WTC11 (cell line): Measurements from ENCODE around the gene RNU2-1. TPM values are rescaled to one million over a fixed set of nuclear protein-coding genes. Genes with fewer than 3 reads are reported as not detected.

Experiments
- ATAC-seq: fragments of 200-7000 bp; cut with Tn5 transposase; 2 replicates; pipeline ENCODE4 v1.10.0; 2021; ENCODE audit warnings: mild to moderate bottlenecking, moderate library complexity
- CTCF ChIA-PET: fragments of 300-600 bp; sonication (Branson Sonifier 250); formaldehyde crosslinking; loops from one replicate; lab custom pipeline; 2021; ENCODE audit warnings: antibody characterized with exemption; lab: Charles Lee
- POLR2A ChIA-PET: fragments of 350-600 bp; sonication (Branson Sonifier 250); formaldehyde crosslinking; loops from one replicate; lab custom pipeline; 2021; ENCODE audit warnings: antibody characterized with exemption; lab: Charles Lee
- DNase-seq: peaks from one replicate; pipeline ENCODE4 v3.0.0; 2021; ENCODE audit warnings: low spot score
- H3K27ac Mint-ChIP-seq: 2 replicates; pipeline ENCODE4 v1.8.0; 2021; ENCODE audit warnings: mixed read lengths
- H3K27me3 Mint-ChIP-seq: 2 replicates; pipeline ENCODE4 v1.8.0; 2021; ENCODE audit warnings: low read depth, mild to moderate bottlenecking, moderate library complexity, mixed read lengths
- H3K36me3 Mint-ChIP-seq: 2 replicates; pipeline ENCODE4 v1.8.0; 2021; ENCODE audit warnings: mixed read lengths
- H3K4me1 Mint-ChIP-seq: 2 replicates; pipeline ENCODE4 v1.8.0; 2022; ENCODE audit warnings: mixed read lengths
- H3K4me3 Mint-ChIP-seq: 2 replicates; pipeline ENCODE4 v1.8.0; 2021; ENCODE audit warnings: mild to moderate bottlenecking, moderate library complexity, mixed read lengths
- H3K9me3 Mint-ChIP-seq: 2 replicates; pipeline ENCODE4 v1.8.0; 2021; ENCODE audit warnings: mixed read lengths
- CREM ChIP-seq: sonication (generic); formaldehyde crosslinking; IDR thresholded peaks from 2 replicates; pipeline ENCODE4 v1.8.1; 2022; ENCODE audit warnings: mild to moderate bottlenecking, missing genetic modification reagents, moderate library complexity
- ESRRA ChIP-seq: sonication (generic); formaldehyde crosslinking; IDR thresholded peaks from 2 replicates; pipeline ENCODE4 v1.8.1; 2022; ENCODE audit warnings: mild to moderate bottlenecking, missing genetic modification reagents, borderline replicate concordance
- ETV6 ChIP-seq: sonication (generic); formaldehyde crosslinking; IDR thresholded peaks from 2 replicates; pipeline ENCODE4 v1.8.1; 2022; ENCODE audit warnings: mild to moderate bottlenecking, missing genetic modification reagents
- GABPB1 ChIP-seq: sonication (generic); formaldehyde crosslinking; IDR thresholded peaks from 2 replicates; pipeline ENCODE4 v1.8.1; 2023; ENCODE audit warnings: mild to moderate bottlenecking, missing genetic modification reagents
- RORB ChIP-seq: fragments of 250-450 bp; sonication (Bioruptor Pico); IDR thresholded peaks from 2 replicates; pipeline ENCODE4 v1.9.0; 2021; ENCODE audit warnings: mild to moderate bottlenecking
- TCF7 ChIP-seq: sonication (generic); formaldehyde crosslinking; IDR thresholded peaks from 2 replicates; pipeline ENCODE4 v1.8.0; 2022; ENCODE audit warnings: mild to moderate bottlenecking, low read depth, missing genetic modification reagents, moderate library complexity
- ZBTB21 ChIP-seq: sonication (generic); formaldehyde crosslinking; IDR thresholded peaks from 2 replicates; pipeline ENCODE4 v1.8.1; 2023; ENCODE audit warnings: mild to moderate bottlenecking, missing genetic modification reagents, borderline replicate concordance
- ZNF138 ChIP-seq: sonication (generic); formaldehyde crosslinking; conservative IDR thresholded peaks from 2 replicates; pipeline ENCODE4 v1.8.1; 2022; ENCODE audit warnings: mild to moderate bottlenecking, moderate library complexity, missing genetic modification reagents
- ZNF263 ChIP-seq: sonication (generic); formaldehyde crosslinking; IDR thresholded peaks from 2 replicates; pipeline ENCODE4 v1.8.1; 2022; ENCODE audit warnings: low read depth, mild to moderate bottlenecking, moderate library complexity, missing genetic modification reagents
- ZNF416 ChIP-seq: fragments of 250-450 bp; sonication (Bioruptor Pico); IDR thresholded peaks from 2 replicates; pipeline ENCODE4 v1.9.0; 2021; ENCODE audit warnings: mild to moderate bottlenecking, inconsistent platforms
- total RNA-seq: library from RNA; stranded (reverse); gene quantifications from 3 replicates; pipeline ENCODE4 v1.2.3, GENCODE V29; 2021
- TF ChIP-seq, protein P1 (sequence below): sonication (generic); formaldehyde crosslinking; IDR thresholded peaks from 2 replicates; pipeline ENCODE4 v1.8.1; 2023; ENCODE audit warnings: mild to moderate bottlenecking, moderate library complexity, missing genetic modification reagents
- TF ChIP-seq, protein P2 (sequence below): fragments of 250-450 bp; sonication (Bioruptor Pico); IDR thresholded peaks from 2 replicates; pipeline ENCODE4 v1.9.0; 2021; ENCODE audit warnings: mild to moderate bottlenecking
- TF ChIP-seq, protein P3 (sequence below): sonication (generic); formaldehyde crosslinking; IDR thresholded peaks from 2 replicates; pipeline ENCODE4 v1.8.0; 2022; ENCODE audit warnings: mild to moderate bottlenecking, missing genetic modification reagents
- TF ChIP-seq, protein P4 (sequence below): sonication (generic); formaldehyde crosslinking; IDR thresholded peaks from 2 replicates; pipeline ENCODE4 v1.8.0; 2023; ENCODE audit warnings: missing genetic modification reagents, mild to moderate bottlenecking, borderline replicate concordance
- TF ChIP-seq, protein P5 (sequence below): fragments of 200-600 bp; IDR thresholded peaks from 2 replicates; pipeline ENCODE4 v1.8.0; 2022; ENCODE audit warnings: antibody characterized with exemption
- TF ChIP-seq, protein P6 (sequence below): sonication (generic); formaldehyde crosslinking; IDR thresholded peaks from 2 replicates; pipeline ENCODE4 v1.8.0; 2022; ENCODE audit warnings: mild to moderate bottlenecking, missing genetic modification reagents
- TF ChIP-seq, protein P7 (sequence below): sonication (generic); formaldehyde crosslinking; IDR thresholded peaks from 2 replicates; pipeline ENCODE4 v1.8.0; 2022; ENCODE audit warnings: missing genetic modification reagents
- TF ChIP-seq, protein P8 (sequence below): sonication (generic); formaldehyde crosslinking; IDR thresholded peaks from 2 replicates; pipeline ENCODE4 v1.8.1; 2022; ENCODE audit warnings: low read depth, missing genetic modification reagents, borderline replicate concordance

RNU2-1 gene
- total RNA-seq, 1 experiment from 2014 or later = 6,122 TPM

DNA sequence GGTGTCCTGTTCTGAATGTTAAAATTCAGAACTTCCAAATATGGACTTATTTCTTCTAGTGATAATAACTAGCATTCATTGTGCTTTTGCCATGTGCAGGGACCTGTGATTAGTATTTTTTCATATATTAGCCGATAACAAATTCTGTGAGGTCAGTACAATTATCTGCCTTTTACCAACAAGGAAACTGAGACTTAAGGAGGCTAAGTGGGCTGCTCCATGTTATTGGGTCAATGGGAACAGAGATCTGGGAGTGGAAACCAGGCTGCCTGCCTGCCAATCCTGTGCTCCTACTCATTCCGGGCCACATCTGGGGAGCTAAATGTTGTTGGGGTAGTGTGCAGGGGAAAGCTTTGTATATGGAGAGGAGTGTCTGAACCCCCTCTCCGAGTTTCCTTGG is 18.4 kb downstream of the RNU2-1 start (continued):
- TF ChIP-seq, protein P1, sequence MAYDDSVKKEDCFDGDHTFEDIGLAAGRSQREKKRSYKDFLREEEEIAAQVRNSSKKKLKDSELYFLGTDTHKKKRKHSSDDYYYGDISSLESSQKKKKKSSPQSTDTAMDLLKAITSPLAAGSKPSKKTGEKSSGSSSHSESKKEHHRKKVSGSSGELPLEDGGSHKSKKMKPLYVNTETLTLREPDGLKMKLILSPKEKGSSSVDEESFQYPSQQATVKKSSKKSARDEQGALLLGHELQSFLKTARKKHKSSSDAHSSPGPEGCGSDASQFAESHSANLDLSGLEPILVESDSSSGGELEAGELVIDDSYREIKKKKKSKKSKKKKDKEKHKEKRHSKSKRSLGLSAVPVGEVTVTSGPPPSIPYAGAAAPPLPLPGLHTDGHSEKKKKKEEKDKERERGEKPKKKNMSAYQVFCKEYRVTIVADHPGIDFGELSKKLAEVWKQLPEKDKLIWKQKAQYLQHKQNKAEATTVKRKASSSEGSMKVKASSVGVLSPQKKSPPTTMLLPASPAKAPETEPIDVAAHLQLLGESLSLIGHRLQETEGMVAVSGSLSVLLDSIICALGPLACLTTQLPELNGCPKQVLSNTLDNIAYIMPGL (CRISPR knock-in tag) = no peak
- TF ChIP-seq TCF7 (no peak), ZNF263 (CRISPR knock-in tag) (no peak)

DNA sequence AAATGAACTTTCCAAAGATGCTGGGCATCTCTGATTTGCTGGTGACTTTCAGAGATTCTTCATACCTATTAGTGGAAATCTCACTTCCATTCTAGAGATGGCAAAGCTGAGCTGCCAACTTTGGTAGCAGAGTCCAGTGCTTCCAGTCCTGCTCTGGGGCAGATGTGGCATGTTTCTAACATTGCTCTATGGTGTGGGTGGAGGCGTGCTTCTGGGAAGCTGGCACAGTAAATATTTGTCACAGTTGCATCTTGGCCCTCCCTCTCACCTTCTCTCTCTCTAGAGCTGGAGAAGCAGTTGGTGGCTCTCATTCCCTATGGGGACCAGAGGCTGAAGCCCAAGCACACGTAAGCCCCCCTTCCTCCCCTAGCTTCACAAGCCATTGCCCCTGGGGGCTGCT is 20.2 kb downstream of the RNU2-1 start:
- peaks cover 20% of the 10 kb centered on the region for H3K4me1 Mint-ChIP-seq
- POLR2A ChIA-PET = interaction anchor here (0.6 kb wide), 1 partner anchor 106 kb away, joined by 3 read pairs; no protein-coding TSS in a partner anchor
- no peaks in the 10 kb centered on the region for H3K9me3 Mint-ChIP-seq
- CTCF ChIA-PET = interaction anchor here (0.9 to 1.9 kb wide), 7 partner anchors 14 to 215 kb away, joined by 3 to 13 read pairs (median 5); partner anchors contain the start of genes NBR1, RPL27 and VAT1
- H3K27me3 Mint-ChIP-seq = no peaks in the 10 kb centered on the region
- H3K36me3 Mint-ChIP-seq = peaks cover 4% of the 10 kb centered on the region; the same call in 1 of the 2 replicates
- H3K4me3 Mint-ChIP-seq = no peak overlapping the region
- TF ChIP-seq, protein P2, sequence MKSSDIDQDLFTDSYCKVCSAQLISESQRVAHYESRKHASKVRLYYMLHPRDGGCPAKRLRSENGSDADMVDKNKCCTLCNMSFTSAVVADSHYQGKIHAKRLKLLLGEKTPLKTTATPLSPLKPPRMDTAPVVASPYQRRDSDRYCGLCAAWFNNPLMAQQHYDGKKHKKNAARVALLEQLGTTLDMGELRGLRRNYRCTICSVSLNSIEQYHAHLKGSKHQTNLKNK (CRISPR knock-in tag) = no peak
- TF ChIP-seq, protein P3, sequence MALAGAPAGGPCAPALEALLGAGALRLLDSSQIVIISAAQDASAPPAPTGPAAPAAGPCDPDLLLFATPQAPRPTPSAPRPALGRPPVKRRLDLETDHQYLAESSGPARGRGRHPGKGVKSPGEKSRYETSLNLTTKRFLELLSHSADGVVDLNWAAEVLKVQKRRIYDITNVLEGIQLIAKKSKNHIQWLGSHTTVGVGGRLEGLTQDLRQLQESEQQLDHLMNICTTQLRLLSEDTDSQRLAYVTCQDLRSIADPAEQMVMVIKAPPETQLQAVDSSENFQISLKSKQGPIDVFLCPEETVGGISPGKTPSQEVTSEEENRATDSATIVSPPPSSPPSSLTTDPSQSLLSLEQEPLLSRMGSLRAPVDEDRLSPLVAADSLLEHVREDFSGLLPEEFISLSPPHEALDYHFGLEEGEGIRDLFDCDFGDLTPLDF (CRISPR knock-in tag) = no peak
- TF ChIP-seq ZBTB21 (no peak), RORB (CRISPR knock-in tag) (no peak), ESRRA (no peak), GABPB1 (no peak), ETV6 (CRISPR knock-in tag) (no peak), ZNF138 (CRISPR knock-in tag) (no peak), CREM (CRISPR knock-in tag) (no peak), ZNF416 (no peak)
- TF ChIP-seq, protein P4, sequence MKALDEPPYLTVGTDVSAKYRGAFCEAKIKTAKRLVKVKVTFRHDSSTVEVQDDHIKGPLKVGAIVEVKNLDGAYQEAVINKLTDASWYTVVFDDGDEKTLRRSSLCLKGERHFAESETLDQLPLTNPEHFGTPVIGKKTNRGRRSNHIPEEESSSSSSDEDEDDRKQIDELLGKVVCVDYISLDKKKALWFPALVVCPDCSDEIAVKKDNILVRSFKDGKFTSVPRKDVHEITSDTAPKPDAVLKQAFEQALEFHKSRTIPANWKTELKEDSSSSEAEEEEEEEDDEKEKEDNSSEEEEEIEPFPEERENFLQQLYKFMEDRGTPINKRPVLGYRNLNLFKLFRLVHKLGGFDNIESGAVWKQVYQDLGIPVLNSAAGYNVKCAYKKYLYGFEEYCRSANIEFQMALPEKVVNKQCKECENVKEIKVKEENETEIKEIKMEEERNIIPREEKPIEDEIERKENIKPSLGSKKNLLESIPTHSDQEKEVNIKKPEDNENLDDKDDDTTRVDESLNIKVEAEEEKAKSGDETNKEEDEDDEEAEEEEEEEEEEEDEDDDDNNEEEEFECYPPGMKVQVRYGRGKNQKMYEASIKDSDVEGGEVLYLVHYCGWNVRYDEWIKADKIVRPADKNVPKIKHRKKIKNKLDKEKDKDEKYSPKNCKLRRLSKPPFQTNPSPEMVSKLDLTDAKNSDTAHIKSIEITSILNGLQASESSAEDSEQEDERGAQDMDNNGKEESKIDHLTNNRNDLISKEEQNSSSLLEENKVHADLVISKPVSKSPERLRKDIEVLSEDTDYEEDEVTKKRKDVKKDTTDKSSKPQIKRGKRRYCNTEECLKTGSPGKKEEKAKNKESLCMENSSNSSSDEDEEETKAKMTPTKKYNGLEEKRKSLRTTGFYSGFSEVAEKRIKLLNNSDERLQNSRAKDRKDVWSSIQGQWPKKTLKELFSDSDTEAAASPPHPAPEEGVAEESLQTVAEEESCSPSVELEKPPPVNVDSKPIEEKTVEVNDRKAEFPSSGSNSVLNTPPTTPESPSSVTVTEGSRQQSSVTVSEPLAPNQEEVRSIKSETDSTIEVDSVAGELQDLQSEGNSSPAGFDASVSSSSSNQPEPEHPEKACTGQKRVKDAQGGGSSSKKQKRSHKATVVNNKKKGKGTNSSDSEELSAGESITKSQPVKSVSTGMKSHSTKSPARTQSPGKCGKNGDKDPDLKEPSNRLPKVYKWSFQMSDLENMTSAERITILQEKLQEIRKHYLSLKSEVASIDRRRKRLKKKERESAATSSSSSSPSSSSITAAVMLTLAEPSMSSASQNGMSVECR (CRISPR knock-in tag) = no peak
- TF ChIP-seq, protein P5, sequence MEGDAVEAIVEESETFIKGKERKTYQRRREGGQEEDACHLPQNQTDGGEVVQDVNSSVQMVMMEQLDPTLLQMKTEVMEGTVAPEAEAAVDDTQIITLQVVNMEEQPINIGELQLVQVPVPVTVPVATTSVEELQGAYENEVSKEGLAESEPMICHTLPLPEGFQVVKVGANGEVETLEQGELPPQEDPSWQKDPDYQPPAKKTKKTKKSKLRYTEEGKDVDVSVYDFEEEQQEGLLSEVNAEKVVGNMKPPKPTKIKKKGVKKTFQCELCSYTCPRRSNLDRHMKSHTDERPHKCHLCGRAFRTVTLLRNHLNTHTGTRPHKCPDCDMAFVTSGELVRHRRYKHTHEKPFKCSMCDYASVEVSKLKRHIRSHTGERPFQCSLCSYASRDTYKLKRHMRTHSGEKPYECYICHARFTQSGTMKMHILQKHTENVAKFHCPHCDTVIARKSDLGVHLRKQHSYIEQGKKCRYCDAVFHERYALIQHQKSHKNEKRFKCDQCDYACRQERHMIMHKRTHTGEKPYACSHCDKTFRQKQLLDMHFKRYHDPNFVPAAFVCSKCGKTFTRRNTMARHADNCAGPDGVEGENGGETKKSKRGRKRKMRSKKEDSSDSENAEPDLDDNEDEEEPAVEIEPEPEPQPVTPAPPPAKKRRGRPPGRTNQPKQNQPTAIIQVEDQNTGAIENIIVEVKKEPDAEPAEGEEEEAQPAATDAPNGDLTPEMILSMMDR = no peak
- TF ChIP-seq, protein P6, sequence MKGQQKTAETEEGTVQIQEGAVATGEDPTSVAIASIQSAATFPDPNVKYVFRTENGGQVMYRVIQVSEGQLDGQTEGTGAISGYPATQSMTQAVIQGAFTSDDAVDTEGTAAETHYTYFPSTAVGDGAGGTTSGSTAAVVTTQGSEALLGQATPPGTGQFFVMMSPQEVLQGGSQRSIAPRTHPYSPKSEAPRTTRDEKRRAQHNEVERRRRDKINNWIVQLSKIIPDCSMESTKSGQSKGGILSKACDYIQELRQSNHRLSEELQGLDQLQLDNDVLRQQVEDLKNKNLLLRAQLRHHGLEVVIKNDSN (CRISPR knock-in tag) = no peak
- TF ChIP-seq, protein P7, sequence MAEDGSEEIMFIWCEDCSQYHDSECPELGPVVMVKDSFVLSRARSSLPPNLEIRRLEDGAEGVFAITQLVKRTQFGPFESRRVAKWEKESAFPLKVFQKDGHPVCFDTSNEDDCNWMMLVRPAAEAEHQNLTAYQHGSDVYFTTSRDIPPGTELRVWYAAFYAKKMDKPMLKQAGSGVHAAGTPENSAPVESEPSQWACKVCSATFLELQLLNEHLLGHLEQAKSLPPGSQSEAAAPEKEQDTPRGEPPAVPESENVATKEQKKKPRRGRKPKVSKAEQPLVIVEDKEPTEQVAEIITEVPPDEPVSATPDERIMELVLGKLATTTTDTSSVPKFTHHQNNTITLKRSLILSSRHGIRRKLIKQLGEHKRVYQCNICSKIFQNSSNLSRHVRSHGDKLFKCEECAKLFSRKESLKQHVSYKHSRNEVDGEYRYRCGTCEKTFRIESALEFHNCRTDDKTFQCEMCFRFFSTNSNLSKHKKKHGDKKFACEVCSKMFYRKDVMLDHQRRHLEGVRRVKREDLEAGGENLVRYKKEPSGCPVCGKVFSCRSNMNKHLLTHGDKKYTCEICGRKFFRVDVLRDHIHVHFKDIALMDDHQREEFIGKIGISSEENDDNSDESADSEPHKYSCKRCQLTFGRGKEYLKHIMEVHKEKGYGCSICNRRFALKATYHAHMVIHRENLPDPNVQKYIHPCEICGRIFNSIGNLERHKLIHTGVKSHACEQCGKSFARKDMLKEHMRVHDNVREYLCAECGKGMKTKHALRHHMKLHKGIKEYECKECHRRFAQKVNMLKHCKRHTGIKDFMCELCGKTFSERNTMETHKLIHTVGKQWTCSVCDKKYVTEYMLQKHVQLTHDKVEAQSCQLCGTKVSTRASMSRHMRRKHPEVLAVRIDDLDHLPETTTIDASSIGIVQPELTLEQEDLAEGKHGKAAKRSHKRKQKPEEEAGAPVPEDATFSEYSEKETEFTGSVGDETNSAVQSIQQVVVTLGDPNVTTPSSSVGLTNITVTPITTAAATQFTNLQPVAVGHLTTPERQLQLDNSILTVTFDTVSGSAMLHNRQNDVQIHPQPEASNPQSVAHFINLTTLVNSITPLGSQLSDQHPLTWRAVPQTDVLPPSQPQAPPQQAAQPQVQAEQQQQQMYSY (CRISPR knock-in tag) = no peak
- TF ChIP-seq, protein P8, sequence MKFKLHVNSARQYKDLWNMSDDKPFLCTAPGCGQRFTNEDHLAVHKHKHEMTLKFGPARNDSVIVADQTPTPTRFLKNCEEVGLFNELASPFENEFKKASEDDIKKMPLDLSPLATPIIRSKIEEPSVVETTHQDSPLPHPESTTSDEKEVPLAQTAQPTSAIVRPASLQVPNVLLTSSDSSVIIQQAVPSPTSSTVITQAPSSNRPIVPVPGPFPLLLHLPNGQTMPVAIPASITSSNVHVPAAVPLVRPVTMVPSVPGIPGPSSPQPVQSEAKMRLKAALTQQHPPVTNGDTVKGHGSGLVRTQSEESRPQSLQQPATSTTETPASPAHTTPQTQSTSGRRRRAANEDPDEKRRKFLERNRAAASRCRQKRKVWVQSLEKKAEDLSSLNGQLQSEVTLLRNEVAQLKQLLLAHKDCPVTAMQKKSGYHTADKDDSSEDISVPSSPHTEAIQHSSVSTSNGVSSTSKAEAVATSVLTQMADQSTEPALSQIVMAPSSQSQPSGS (CRISPR knock-in tag) = no peak
- ATAC-seq (no peak), DNase-seq (no peak)
- no peak overlapping the region for H3K27ac Mint-ChIP-seq
